Measurements from ENCODE around the gene ADH4.
"Not testable (repeated sequence)": the region's sequence is repeated elsewhere in the genome, so short reads cannot be mapped to it uniquely, and the experiment has no call there.

Gene ADH4

GRCh38 chr4:99134586-99134985 lies 9.5 kb downstream of the ADH4 start:
- H3K27ac ChIP-seq (ENCODE audit: low read depth, low read length), result no peak overlapping the region
- H3K9ac ChIP-seq (ENCODE audit: low read depth, low read length), result no peak overlapping the region
- WGBS, result 94% methylated on average over 3 of the region's 3 CpGs
- no peaks in the 10 kb centered on the region for H3K36me3 ChIP-seq (ENCODE audit: insufficient read depth, low read length)
- peaks cover 9% of the 10 kb centered on the region; the same call in 1 of the 2 replicates for H3K9me3 ChIP-seq (ENCODE audit: insufficient read depth, low read depth, low read length)
- no peaks in the 10 kb centered on the region for H3K27me3 ChIP-seq (ENCODE audit: insufficient read depth, low read length)
- H3K4me1 ChIP-seq (ENCODE audit: insufficient read depth, low read length), result no peaks in the 10 kb centered on the region
- no peak overlapping the region for H3K4me3 ChIP-seq (ENCODE audit: low read length)

- H3K9ac ChIP-seq (ENCODE audit: low read depth, low read length), result no peak overlapping the region
- H3K4me1 ChIP-seq (ENCODE audit: insufficient read depth, low read length), result no peaks in the 10 kb centered on the region
- no peaks in the 10 kb centered on the region for H3K27me3 ChIP-seq (ENCODE audit: insufficient read depth, low read length)
- no peaks in the 10 kb centered on the region for H3K36me3 ChIP-seq (ENCODE audit: insufficient read depth, low read length)
- WGBS, result 93% methylated on average over 1 of the region's 2 CpGs
- H3K9me3 ChIP-seq (ENCODE audit: insufficient read depth, low read depth, low read length), result peaks cover 24% of the 10 kb centered on the region
- no peak overlapping the region for H3K4me3 ChIP-seq (ENCODE audit: low read length)
- H3K27ac ChIP-seq (ENCODE audit: low read depth, low read length), result no peak overlapping the region
Measured at GRCh38 chr4:99131378-99131777, 12.7 kb downstream of the ADH4 start.

GRCh38 chr4:99126376-99126775 lies 17.7 kb downstream of the ADH4 start:
- Histone ChIP-seq H3K4me1 (ENCODE audit: insufficient read depth, low read length) (no peaks in the 10 kb centered on the region), H3K4me3 (ENCODE audit: low read length) (no peak overlapping the region), H3K36me3 (ENCODE audit: insufficient read depth, low read length) (no peaks in the 10 kb centered on the region), H3K27ac (ENCODE audit: low read depth, low read length) (no peak overlapping the region), H3K27me3 (ENCODE audit: insufficient read depth, low read length) (no peaks in the 10 kb centered on the region), H3K9me3 (ENCODE audit: insufficient read depth, low read depth, low read length) (peaks cover 24% of the 10 kb centered on the region), H3K9ac (ENCODE audit: low read depth, low read length) (no peak overlapping the region)
- WGBS, result 90% methylated on average over 1 of the region's 1 CpG

GRCh38 chr4:99121008-99121407 lies 23.1 kb downstream of the ADH4 start:
- Histone ChIP-seq H3K27me3 (ENCODE audit: insufficient read depth, low read length) (no peaks in the 10 kb centered on the region), H3K4me3 (ENCODE audit: low read length) (no peak overlapping the region), H3K36me3 (ENCODE audit: insufficient read depth, low read length) (no peaks in the 10 kb centered on the region), H3K9me3 (ENCODE audit: insufficient read depth, low read depth, low read length) (0 out of 2 replicates have a peak, but pooled peaks cover 3% of the 10 kb centered on the region), H3K27ac (ENCODE audit: low read depth, low read length) (no peak overlapping the region), H3K4me1 (ENCODE audit: insufficient read depth, low read length) (no peaks in the 10 kb centered on the region), H3K9ac (ENCODE audit: low read depth, low read length) (no peak overlapping the region)
- WGBS, result 83% methylated on average over 4 of the region's 4 CpGs

GRCh38 chr4:99120501-99120900 lies 23.6 kb downstream of the ADH4 start:
- 0 out of 2 replicates have a peak, but pooled peaks cover 3% of the 10 kb centered on the region for H3K9me3 ChIP-seq (ENCODE audit: insufficient read depth, low read depth, low read length)
- H3K27ac ChIP-seq (ENCODE audit: low read depth, low read length), result no peak overlapping the region
- H3K4me1 ChIP-seq (ENCODE audit: insufficient read depth, low read length), result no peaks in the 10 kb centered on the region
- H3K9ac ChIP-seq (ENCODE audit: low read depth, low read length), result no peak overlapping the region
- WGBS, result 89% methylated on average over 5 of the region's 5 CpGs
- H3K36me3 ChIP-seq (ENCODE audit: insufficient read depth, low read length), result no peaks in the 10 kb centered on the region
- no peaks in the 10 kb centered on the region for H3K27me3 ChIP-seq (ENCODE audit: insufficient read depth, low read length)
- no peak overlapping the region for H3K4me3 ChIP-seq (ENCODE audit: low read length)

GRCh38 chr4:99117876-99118693 lies 26.0 kb downstream of the ADH4 start:
- H3K9me3 ChIP-seq (ENCODE audit: insufficient read depth, low read depth, low read length), result 0 out of 2 replicates have a peak, but pooled peaks cover 3% of the 10 kb centered on the region
- H3K27ac ChIP-seq (ENCODE audit: low read depth, low read length), result no peak overlapping the region
- no peaks in the 10 kb centered on the region for H3K4me1 ChIP-seq (ENCODE audit: insufficient read depth, low read length)
- H3K27me3 ChIP-seq (ENCODE audit: insufficient read depth, low read length), result no peaks in the 10 kb centered on the region
- H3K4me3 ChIP-seq (ENCODE audit: low read length), result no peak overlapping the region
- no peaks in the 10 kb centered on the region for H3K36me3 ChIP-seq (ENCODE audit: insufficient read depth, low read length)
- WGBS, result no CpG with 5 or more reads among the region's 9 CpGs
- H3K9ac ChIP-seq (ENCODE audit: low read depth, low read length), result no peak overlapping the region

- H3K27ac ChIP-seq (ENCODE audit: low read depth, low read length), result not testable (repeated sequence)
Measured at GRCh38 chr4:99117122-99117841, 26.8 kb downstream of the ADH4 start.

GRCh38 chr4:99109286-99109685 lies 34.8 kb downstream of the ADH4 start:
- WGBS, result 88% methylated on average over 12 of the region's 12 CpGs
- not testable (repeated sequence) for H3K9me3 ChIP-seq (ENCODE audit: insufficient read depth, low read depth, low read length); H3K4me3 ChIP-seq (ENCODE audit: low read length); H3K36me3 ChIP-seq (ENCODE audit: insufficient read depth, low read length); H3K9ac ChIP-seq (ENCODE audit: low read depth, low read length); H3K27ac ChIP-seq (ENCODE audit: low read depth, low read length); H3K27me3 ChIP-seq (ENCODE audit: insufficient read depth, low read length); H3K4me1 ChIP-seq (ENCODE audit: insufficient read depth, low read length)

More at GRCh38 chr4:99117122-99117841, 26.8 kb downstream of the ADH4 start:
- H3K4me3 ChIP-seq (ENCODE audit: low read length); H3K9me3 ChIP-seq (ENCODE audit: insufficient read depth, low read depth, low read length); H3K4me1 ChIP-seq (ENCODE audit: insufficient read depth, low read length); H3K36me3 ChIP-seq (ENCODE audit: insufficient read depth, low read length); H3K27me3 ChIP-seq (ENCODE audit: insufficient read depth, low read length); H3K9ac ChIP-seq (ENCODE audit: low read depth, low read length): not testable (repeated sequence)
- 90% methylated on average over 27 of the region's 29 CpGs for WGBS

GRCh38 chr4:99104153-99104552 lies 39.9 kb downstream of the ADH4 start:
- no CpG with 5 or more reads among the region's 1 CpG for WGBS
- Histone ChIP-seq H3K4me1 (ENCODE audit: insufficient read depth, low read length) (no peaks in the 10 kb centered on the region), H3K36me3 (ENCODE audit: insufficient read depth, low read length) (peaks cover 3% of the 10 kb centered on the region; the same call in 1 of the 2 replicates), H3K9me3 (ENCODE audit: insufficient read depth, low read depth, low read length) (peaks cover 5% of the 10 kb centered on the region; the same call in 1 of the 2 replicates), H3K27ac (ENCODE audit: low read depth, low read length) (no peak overlapping the region), H3K4me3 (ENCODE audit: low read length) (no peak overlapping the region), H3K27me3 (ENCODE audit: insufficient read depth, low read length) (no peaks in the 10 kb centered on the region), H3K9ac (ENCODE audit: low read depth, low read length) (no peak overlapping the region)

GRCh38 chr4:99103166-99103565 lies 40.9 kb downstream of the ADH4 start:
- H3K27me3 ChIP-seq (ENCODE audit: insufficient read depth, low read length), result no peaks in the 10 kb centered on the region

GRCh38 chr4:99102634-99103033 lies 41.5 kb downstream of the ADH4 start:
- H3K4me1 ChIP-seq (ENCODE audit: insufficient read depth, low read length), result no peaks in the 10 kb centered on the region
- H3K36me3 ChIP-seq (ENCODE audit: insufficient read depth, low read length), result peaks cover 3% of the 10 kb centered on the region; the same call in 1 of the 2 replicates
- no peak overlapping the region for H3K9ac ChIP-seq (ENCODE audit: low read depth, low read length)
- H3K27ac ChIP-seq (ENCODE audit: low read depth, low read length), result no peak overlapping the region
- WGBS, result 97% methylated on average over 2 of the region's 2 CpGs
- no peak overlapping the region for H3K4me3 ChIP-seq (ENCODE audit: low read length)
- H3K27me3 ChIP-seq (ENCODE audit: insufficient read depth, low read length), result no peaks in the 10 kb centered on the region
- H3K9me3 ChIP-seq (ENCODE audit: insufficient read depth, low read depth, low read length), result peaks cover 5% of the 10 kb centered on the region; the same call in 1 of the 2 replicates

More at GRCh38 chr4:99103166-99103565, 40.9 kb downstream of the ADH4 start:
- Histone ChIP-seq H3K36me3 (ENCODE audit: insufficient read depth, low read length) (peaks cover 3% of the 10 kb centered on the region; the same call in 1 of the 2 replicates), H3K27ac (ENCODE audit: low read depth, low read length) (no peak overlapping the region), H3K4me3 (ENCODE audit: low read length) (no peak overlapping the region), H3K9me3 (ENCODE audit: insufficient read depth, low read depth, low read length) (peaks cover 5% of the 10 kb centered on the region; the same call in 1 of the 2 replicates), H3K4me1 (ENCODE audit: insufficient read depth, low read length) (no peaks in the 10 kb centered on the region), H3K9ac (ENCODE audit: low read depth, low read length) (no peak overlapping the region)
